ENCODE data around the gene SDC1. TPM values are rescaled to one million over a fixed set of nuclear protein-coding genes. Genes with fewer than 3 reads are reported as not detected.
A peak's percentile ranks its signal among the peaks of the same experiment; 100 is the strongest.

Gene SDC1
- total and polyA plus RNA-seq, 8 donors: 88.9 to 278 (median 117) TPM

DNA sequence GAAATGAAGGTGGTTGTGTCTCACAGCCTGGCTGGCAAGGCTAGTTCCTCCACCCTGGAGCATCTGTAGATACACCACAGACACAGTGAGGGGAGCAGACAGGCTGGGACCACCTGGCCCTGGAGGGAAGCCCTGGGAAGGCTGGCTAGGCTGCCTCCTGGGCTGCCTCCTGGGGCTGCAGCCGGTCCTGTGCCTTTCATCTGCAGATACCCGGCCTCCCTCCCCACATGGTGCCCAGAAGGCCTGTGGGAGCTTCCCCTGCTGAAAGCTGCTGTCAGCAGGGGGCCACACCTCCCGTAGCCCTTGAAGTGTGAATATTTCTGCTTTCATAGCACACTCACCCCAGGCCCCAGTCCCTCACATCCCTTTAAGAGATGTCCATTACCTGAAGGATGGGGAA, 37.6 kb downstream of the SDC1 start:
- no peaks in the 10 kb centered on the region for H3K9me3 ChIP-seq
- H3K4me1 ChIP-seq: peaks cover 0 to 21% of the 10 kb centered on the region in 2 donors
- TF ChIP-seq, protein P1, sequence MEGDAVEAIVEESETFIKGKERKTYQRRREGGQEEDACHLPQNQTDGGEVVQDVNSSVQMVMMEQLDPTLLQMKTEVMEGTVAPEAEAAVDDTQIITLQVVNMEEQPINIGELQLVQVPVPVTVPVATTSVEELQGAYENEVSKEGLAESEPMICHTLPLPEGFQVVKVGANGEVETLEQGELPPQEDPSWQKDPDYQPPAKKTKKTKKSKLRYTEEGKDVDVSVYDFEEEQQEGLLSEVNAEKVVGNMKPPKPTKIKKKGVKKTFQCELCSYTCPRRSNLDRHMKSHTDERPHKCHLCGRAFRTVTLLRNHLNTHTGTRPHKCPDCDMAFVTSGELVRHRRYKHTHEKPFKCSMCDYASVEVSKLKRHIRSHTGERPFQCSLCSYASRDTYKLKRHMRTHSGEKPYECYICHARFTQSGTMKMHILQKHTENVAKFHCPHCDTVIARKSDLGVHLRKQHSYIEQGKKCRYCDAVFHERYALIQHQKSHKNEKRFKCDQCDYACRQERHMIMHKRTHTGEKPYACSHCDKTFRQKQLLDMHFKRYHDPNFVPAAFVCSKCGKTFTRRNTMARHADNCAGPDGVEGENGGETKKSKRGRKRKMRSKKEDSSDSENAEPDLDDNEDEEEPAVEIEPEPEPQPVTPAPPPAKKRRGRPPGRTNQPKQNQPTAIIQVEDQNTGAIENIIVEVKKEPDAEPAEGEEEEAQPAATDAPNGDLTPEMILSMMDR (IDR thresholded peaks at IDR 0.05): no peak
- no peak overlapping the region for H3K27ac ChIP-seq
- intact Hi-C loops (cut with DNase I): no loop called here
- peak in 1 of 4 donors; percentile 63 for DNase-seq
- no peaks in the 10 kb centered on the region for H3K36me3 ChIP-seq
- no peak overlapping the region for H3K4me3 ChIP-seq
- no peaks in the 10 kb centered on the region for H3K27me3 ChIP-seq
- ATAC-seq: no peak

DNA sequence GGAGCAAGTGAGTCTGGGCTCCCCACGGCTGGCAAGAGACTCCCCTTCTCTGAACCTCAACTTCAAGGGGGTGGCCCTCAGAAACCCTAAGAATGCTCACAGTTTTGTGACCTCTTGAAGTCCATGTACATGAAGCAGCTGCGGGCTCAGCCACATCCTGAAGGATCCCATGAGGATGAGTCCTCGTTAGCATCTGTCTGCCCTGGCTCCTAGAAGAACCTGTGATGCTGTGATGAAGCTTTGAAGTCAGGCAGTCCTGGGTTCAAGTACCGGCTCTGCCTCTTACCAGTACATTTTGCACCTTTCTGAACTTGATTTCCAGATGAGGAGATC, 38.1 kb downstream of the SDC1 start:
- H3K27me3 ChIP-seq: no peaks in the 10 kb centered on the region
- H3K4me1 ChIP-seq: peaks cover 3 to 21% of the 10 kb centered on the region in 2 donors
- ATAC-seq (no peak), DNase-seq (peak in 1 of 4 donors; percentile 10)
- intact Hi-C loops (cut with DNase I): no loop called here
- no peaks in the 10 kb centered on the region for H3K9me3 ChIP-seq
- TF ChIP-seq, protein P1 (IDR thresholded peaks at IDR 0.05): no peak
- no peaks in the 10 kb centered on the region for H3K36me3 ChIP-seq
- peak overlapping the region in 1 of 2 donors; percentile 78 for H3K27ac ChIP-seq
- no peak overlapping the region for H3K4me3 ChIP-seq

DNA sequence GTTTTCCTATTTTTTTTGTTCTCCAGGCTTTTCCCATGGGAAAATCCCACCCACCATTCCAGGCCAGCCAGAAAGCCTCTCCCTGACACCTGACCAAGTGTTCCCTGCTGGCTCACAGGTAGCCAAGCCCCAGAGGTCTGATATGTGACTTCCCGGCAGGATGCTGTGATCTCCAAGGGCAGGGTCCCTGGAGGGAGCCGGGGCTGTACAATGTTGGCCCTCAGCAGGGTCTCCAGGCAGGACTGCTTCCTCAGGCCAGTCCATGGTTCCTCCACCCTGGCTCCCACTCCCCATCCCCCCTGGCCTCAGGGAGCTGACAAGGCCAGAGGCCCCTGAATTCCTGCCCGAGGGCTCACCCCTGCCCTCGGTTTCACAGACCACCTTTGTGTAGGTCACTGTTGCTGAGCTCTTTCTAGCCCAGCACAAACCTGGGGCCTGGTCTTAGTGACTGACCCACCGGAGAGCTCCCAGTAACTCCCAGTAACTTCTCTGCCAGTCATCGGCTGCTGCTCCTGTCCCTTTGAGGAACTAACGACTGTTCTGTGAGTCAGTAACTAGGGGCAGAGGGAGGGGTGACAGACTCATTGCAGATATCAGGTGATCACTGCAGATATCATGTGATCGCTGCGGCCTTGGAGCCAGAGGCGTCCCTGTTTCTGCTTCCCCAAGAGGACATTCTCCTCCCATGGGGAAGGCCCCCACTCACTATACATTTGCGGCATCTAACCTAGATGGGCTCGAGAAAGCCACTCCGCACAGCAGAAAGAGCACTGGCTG, 38.7 kb downstream of the SDC1 start:
- Histone ChIP-seq H3K27me3 (no peaks in the 10 kb centered on the region), H3K27ac (peak overlapping the region; percentile 78), H3K36me3 (no peaks in the 10 kb centered on the region), H3K4me3 (no peak overlapping the region), H3K4me1 (peaks cover 5 to 21% of the 10 kb centered on the region in 2 donors), H3K9me3 (no peaks in the 10 kb centered on the region)
- intact Hi-C loops (cut with DNase I): no loop called here
- DNase-seq (peak in 2 of 4 donors; percentile 64 to 72), ATAC-seq (peak; percentile 19)
- TF ChIP-seq, protein P1 (IDR thresholded peaks at IDR 0.05): no peak

DNA sequence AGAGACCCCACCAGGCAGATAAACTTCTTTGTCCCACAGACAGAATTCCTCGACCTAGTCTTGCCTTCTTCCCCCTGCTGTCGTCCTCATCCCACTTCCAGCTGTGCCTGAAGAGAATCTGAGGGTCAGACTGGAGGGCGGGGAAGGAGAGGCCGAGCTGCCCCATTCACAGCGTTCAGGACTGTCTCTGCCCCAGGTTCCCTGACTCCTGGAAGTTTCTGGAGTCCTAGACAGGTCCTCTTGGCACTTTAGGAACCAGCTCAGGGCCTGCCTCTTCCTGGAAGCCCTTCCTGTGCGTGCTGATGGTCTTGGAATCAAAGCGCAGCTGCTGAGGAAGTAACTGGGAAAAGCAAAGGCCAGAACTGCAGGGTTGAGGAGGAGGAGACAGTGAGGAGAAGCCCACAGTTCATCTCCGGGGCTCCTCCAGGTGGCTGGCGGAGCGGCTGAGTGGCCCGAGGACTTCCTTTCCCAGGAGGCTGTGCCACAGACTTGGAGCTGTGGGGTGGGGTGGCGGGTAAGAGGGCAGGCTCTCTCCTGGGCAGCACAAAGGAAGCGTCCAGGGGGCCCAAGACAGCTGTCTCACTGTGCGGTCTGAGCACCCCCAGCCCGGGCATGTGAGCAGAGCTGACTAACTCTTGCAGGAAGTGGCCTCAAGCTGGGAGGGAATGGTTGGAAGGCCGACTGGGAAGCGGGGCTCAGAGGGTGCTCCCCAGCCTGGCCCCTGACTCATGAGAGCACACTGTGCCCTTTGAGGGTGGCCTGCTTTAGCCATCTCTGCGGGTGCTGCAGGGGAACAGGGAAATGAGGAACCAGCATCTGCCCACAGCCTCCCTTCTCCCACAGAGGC, 39.5 kb downstream of the SDC1 start:
- DNase-seq (peak in 2 of 4 donors; percentile 67 to 83), ATAC-seq (peak; percentile 13)
- no peaks in the 10 kb centered on the region for H3K36me3 ChIP-seq
- intact Hi-C loops (cut with DNase I): no loop called here
- H3K4me1 ChIP-seq: peaks cover 5 to 26% of the 10 kb centered on the region in 2 donors
- H3K4me3 ChIP-seq: no peak overlapping the region
- H3K27me3 ChIP-seq: no peaks in the 10 kb centered on the region
- H3K9me3 ChIP-seq: no peaks in the 10 kb centered on the region
- peak overlapping the region; percentile 78 for H3K27ac ChIP-seq
- TF ChIP-seq, protein P1 (IDR thresholded peaks at IDR 0.05): no peak

All from left lung (tissue), 10 donors.